ENCODE data around the gene MAP4.

Gene MAP4

GRCh38 chr3:47877290-47877689, 138.9 kb downstream of the MAP4 start:
- Histone ChIP-seq H3K79me1 (ENCODE audit: low read length) (no peaks in the 10 kb centered on the region), H3K18ac (ENCODE audit: low read length) (no peak overlapping the region), H3K4me2 (ENCODE audit: low read length) (no peak overlapping the region), H3K9me3 (ENCODE audit: insufficient read depth, low read depth, low read length) (no peaks in the 10 kb centered on the region), H4K91ac (ENCODE audit: low read depth, low read length) (no peak overlapping the region), H2BK5ac (ENCODE audit: low read depth, low read length, poor library complexity) (no peak overlapping the region), H2BK12ac (ENCODE audit: low read length) (no peak overlapping the region), H3K4ac (ENCODE audit: low read depth, low read length) (no peak overlapping the region), H3K79me2 (ENCODE audit: control insufficient read depth, insufficient read depth, low read length, poor library complexity) (no peaks in the 10 kb centered on the region), H3K9ac (ENCODE audit: low read length) (no peak overlapping the region), H2AFZ (ENCODE audit: insufficient read depth, low read length, poor library complexity) (no peak overlapping the region), H3K27ac (ENCODE audit: low read depth, low read length) (no peak overlapping the region), H4K8ac (ENCODE audit: low read depth, low read length) (no peak overlapping the region), H2AK5ac (ENCODE audit: low read length) (no peak overlapping the region), H3K4me3 (ENCODE audit: low read depth, low read length) (no peak overlapping the region), H3K36me3 (ENCODE audit: control insufficient read depth in 1 of 2, insufficient read depth in 2 of 2, low read length in 2 of 2) (peaks cover 10 to 13% of the 10 kb centered on the region in 2 experiments), H2BK120ac (ENCODE audit: insufficient read depth, low read length, poor library complexity) (no peak overlapping the region), H4K12ac (ENCODE audit: low read depth, low read length) (no peak overlapping the region), H3K23ac (ENCODE audit: low read length) (no peak overlapping the region), H3K4me1 (ENCODE audit: control insufficient read depth in 1 of 2, insufficient read depth in 2 of 2, low read length in 2 of 2) (peaks cover 0 to 4% of the 10 kb centered on the region in 2 experiments), H3K14ac (ENCODE audit: low read length) (no peak overlapping the region), H3K27me3 (ENCODE audit: insufficient read depth, low read length) (no peaks in the 10 kb centered on the region)
- no peak for DNase-seq
- WGBS (ENCODE audit: extremely low coverage, insufficient coverage, insufficient read length) = no CpG with 5 or more reads among the region's 3 CpGs

DNA sequence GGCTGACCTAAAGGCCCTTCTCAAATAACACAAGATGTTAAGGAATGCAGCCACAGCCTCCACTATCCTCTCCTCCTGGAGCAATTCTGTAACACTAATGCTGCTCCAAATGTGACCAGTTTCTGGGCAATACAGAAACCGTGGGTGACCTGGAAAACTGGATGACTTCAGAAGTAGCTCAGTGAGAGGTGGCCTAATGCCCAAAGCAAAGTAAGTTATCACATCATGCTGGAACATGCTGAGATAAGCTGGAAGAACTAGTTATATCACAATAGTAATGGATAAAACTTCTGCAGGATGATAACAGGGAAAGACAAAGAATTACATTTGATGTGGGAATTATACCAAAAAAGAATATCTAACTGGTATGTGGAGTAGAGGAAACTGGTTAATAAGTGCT, 141.3 kb downstream of the MAP4 start:
- Histone ChIP-seq H3K14ac (ENCODE audit: low read length) (no peak overlapping the region), H3K79me2 (ENCODE audit: control insufficient read depth, insufficient read depth, low read length, poor library complexity) (no peaks in the 10 kb centered on the region), H3K9me3 (ENCODE audit: insufficient read depth, low read depth, low read length) (peaks cover 2% of the 10 kb centered on the region), H3K36me3 (ENCODE audit: control insufficient read depth in 1 of 2, insufficient read depth in 2 of 2, low read length in 2 of 2) (peaks cover 23 to 33% of the 10 kb centered on the region in 2 experiments), H3K27me3 (ENCODE audit: insufficient read depth, low read length) (no peaks in the 10 kb centered on the region), H3K4me2 (ENCODE audit: low read length) (no peak overlapping the region), H4K8ac (ENCODE audit: low read depth, low read length) (no peak overlapping the region), H4K91ac (ENCODE audit: low read depth, low read length) (no peak overlapping the region), H4K12ac (ENCODE audit: low read depth, low read length) (no peak overlapping the region), H2AK5ac (ENCODE audit: low read length) (no peak overlapping the region), H3K4me1 (ENCODE audit: control insufficient read depth in 1 of 2, insufficient read depth in 2 of 2, low read length in 2 of 2) (peaks cover 0 to 4% of the 10 kb centered on the region in 2 experiments), H3K18ac (ENCODE audit: low read length) (no peak overlapping the region), H3K79me1 (ENCODE audit: low read length) (no peaks in the 10 kb centered on the region), H3K23ac (ENCODE audit: low read length) (no peak overlapping the region), H2BK120ac (ENCODE audit: insufficient read depth, low read length, poor library complexity) (no peak overlapping the region), H3K27ac (ENCODE audit: low read depth, low read length) (no peak overlapping the region), H3K9ac (ENCODE audit: low read length) (no peak overlapping the region), H2BK5ac (ENCODE audit: low read depth, low read length, poor library complexity) (no peak overlapping the region), H2AFZ (ENCODE audit: insufficient read depth, low read length, poor library complexity) (no peak overlapping the region), H3K4ac (ENCODE audit: low read depth, low read length) (no peak overlapping the region), H2BK12ac (ENCODE audit: low read length) (no peak overlapping the region), H3K4me3 (ENCODE audit: low read depth, low read length) (no peak overlapping the region)
- DNase-seq = no peak
- WGBS (ENCODE audit: extremely low coverage, insufficient coverage, insufficient read length) = no CpG with 5 or more reads among the region's 1 CpG

GRCh38 chr3:47874438-47874837, 141.8 kb downstream of the MAP4 start:
- H3K9ac ChIP-seq (ENCODE audit: low read length) = no peak overlapping the region
- WGBS (ENCODE audit: extremely low coverage, insufficient coverage, insufficient read length) = no CpG with 5 or more reads among the region's 2 CpGs
- DNase-seq = no peak

GRCh38 chr3:47872916-47873315, 143.3 kb downstream of the MAP4 start:
- Histone ChIP-seq H3K36me3 (ENCODE audit: control insufficient read depth in 1 of 2, insufficient read depth in 2 of 2, low read length in 2 of 2) (peaks cover 34 to 49% of the 10 kb centered on the region in 2 experiments), H3K18ac (ENCODE audit: low read length) (no peak overlapping the region), H3K4me1 (ENCODE audit: control insufficient read depth in 1 of 2, insufficient read depth in 2 of 2, low read length in 2 of 2) (peaks cover 0 to 4% of the 10 kb centered on the region in 2 experiments), H4K12ac (ENCODE audit: low read depth, low read length) (no peak overlapping the region), H2BK5ac (ENCODE audit: low read depth, low read length, poor library complexity) (no peak overlapping the region), H2AFZ (ENCODE audit: insufficient read depth, low read length, poor library complexity) (no peak overlapping the region), H2BK120ac (ENCODE audit: insufficient read depth, low read length, poor library complexity) (no peak overlapping the region), H3K79me1 (ENCODE audit: low read length) (no peaks in the 10 kb centered on the region), H4K91ac (ENCODE audit: low read depth, low read length) (no peak overlapping the region), H3K14ac (ENCODE audit: low read length) (no peak overlapping the region), H3K4me3 (ENCODE audit: low read depth, low read length) (no peak overlapping the region), H3K23ac (ENCODE audit: low read length) (no peak overlapping the region), H3K79me2 (ENCODE audit: control insufficient read depth, insufficient read depth, low read length, poor library complexity) (no peaks in the 10 kb centered on the region), H3K4me2 (ENCODE audit: low read length) (no peak overlapping the region), H4K8ac (ENCODE audit: low read depth, low read length) (no peak overlapping the region), H3K9ac (ENCODE audit: low read length) (no peak overlapping the region), H3K4ac (ENCODE audit: low read depth, low read length) (no peak overlapping the region), H3K27ac (ENCODE audit: low read depth, low read length) (no peak overlapping the region), H3K27me3 (ENCODE audit: insufficient read depth, low read length) (no peaks in the 10 kb centered on the region), H2BK12ac (ENCODE audit: low read length) (no peak overlapping the region), H3K9me3 (ENCODE audit: insufficient read depth, low read depth, low read length) (peaks cover 2% of the 10 kb centered on the region), H2AK5ac (ENCODE audit: low read length) (no peak overlapping the region)
- no peak for DNase-seq
- WGBS (ENCODE audit: extremely low coverage, insufficient coverage, insufficient read length) = no CpG with 5 or more reads among the region's 4 CpGs

More at GRCh38 chr3:47874438-47874837, 141.8 kb downstream of the MAP4 start:
- Histone ChIP-seq H3K14ac (ENCODE audit: low read length) (no peak overlapping the region), H3K27me3 (ENCODE audit: insufficient read depth, low read length) (no peaks in the 10 kb centered on the region), H3K79me2 (ENCODE audit: control insufficient read depth, insufficient read depth, low read length, poor library complexity) (no peaks in the 10 kb centered on the region), H4K8ac (ENCODE audit: low read depth, low read length) (no peak overlapping the region), H3K23ac (ENCODE audit: low read length) (no peak overlapping the region), H3K36me3 (ENCODE audit: control insufficient read depth in 1 of 2, insufficient read depth in 2 of 2, low read length in 2 of 2) (peaks cover 27 to 38% of the 10 kb centered on the region in 2 experiments), H3K9me3 (ENCODE audit: insufficient read depth, low read depth, low read length) (peaks cover 2% of the 10 kb centered on the region), H2AFZ (ENCODE audit: insufficient read depth, low read length, poor library complexity) (no peak overlapping the region), H3K27ac (ENCODE audit: low read depth, low read length) (no peak overlapping the region), H3K4ac (ENCODE audit: low read depth, low read length) (no peak overlapping the region), H3K4me3 (ENCODE audit: low read depth, low read length) (no peak overlapping the region), H2BK120ac (ENCODE audit: insufficient read depth, low read length, poor library complexity) (no peak overlapping the region), H4K12ac (ENCODE audit: low read depth, low read length) (no peak overlapping the region), H3K4me1 (ENCODE audit: control insufficient read depth in 1 of 2, insufficient read depth in 2 of 2, low read length in 2 of 2) (peaks cover 0 to 4% of the 10 kb centered on the region in 2 experiments), H4K91ac (ENCODE audit: low read depth, low read length) (no peak overlapping the region), H3K79me1 (ENCODE audit: low read length) (no peaks in the 10 kb centered on the region), H3K18ac (ENCODE audit: low read length) (no peak overlapping the region), H2BK5ac (ENCODE audit: low read depth, low read length, poor library complexity) (no peak overlapping the region), H2BK12ac (ENCODE audit: low read length) (no peak overlapping the region), H2AK5ac (ENCODE audit: low read length) (no peak overlapping the region), H3K4me2 (ENCODE audit: low read length) (no peak overlapping the region)

All from trophoblast cell (in vitro differentiated cells and primary cell).